ENCODE data around the gene MORC3. TPM values are rescaled to one million over a fixed set of nuclear protein-coding genes. Genes with fewer than 3 reads are reported as not detected.

The MORC3 gene
- total and polyA plus RNA-seq, 9 of the 15 experiments (the other 6 are each of a cell fraction or from before 2014, with no cell fraction given): 12.7 to 53.7 (median 36.0) TPM

- Histone ChIP-seq H3K36me3 (ENCODE audit: control insufficient read depth, insufficient read depth, low read length) (peaks cover 72% of the 10 kb centered on the region), H3K9ac (ENCODE audit: insufficient read depth in 1 of 2, low read depth in 2 of 2, low read length in 2 of 2) (no peak overlapping the region; a peak in 1 of 4 replicates), H3K4me1 (replicated peaks in 1 of 2; ENCODE audit: control insufficient read depth in 2 of 2, insufficient read depth in 2 of 2, low read length in 2 of 2) (peaks cover 2 to 9% of the 10 kb centered on the region in 2 experiments; a peak in 4 of 5 replicates), H3K4me3 (no peak overlapping the region), H3K9me1 (ENCODE audit: control insufficient read depth, insufficient read depth, low read length) (no peaks in the 10 kb centered on the region), H3K9me3 (replicated peaks; ENCODE audit: control insufficient read depth, insufficient read depth, low read depth, low read length) (no peaks in the 10 kb centered on the region), H4K20me1 (replicated peaks; ENCODE audit: control insufficient read depth, insufficient read depth, low read length) (no peaks in the 10 kb centered on the region), H3K27ac (ENCODE audit: extremely low read depth, low read depth, low read length) (no peak overlapping the region), H3K27me3 (ENCODE audit: control insufficient read depth in 2 of 2, insufficient read depth in 2 of 2, low read length in 2 of 2) (no peaks in the 10 kb centered on the region; a peak in 1 of 5 replicates), H2AFZ (ENCODE audit: low read depth, low read length) (no peak overlapping the region), H3K4me2 (ENCODE audit: insufficient read depth, low read length) (no peak overlapping the region), H3K79me2 (ENCODE audit: control insufficient read depth, insufficient read depth, low read length) (no peaks in the 10 kb centered on the region)
- ChIA-PET POLR2A (interaction anchor here (0.9 kb wide), 1 partner anchor 13 kb away, joined by 3 read pairs; no protein-coding TSS in a partner anchor), CTCF (ENCODE audit: low intra/inter-chr PET ratio) (no interaction called here)
- WGBS (ENCODE audit: insufficient coverage, low coverage, missing lambda C conversion rate): 95% methylated on average over 8 of the region's 8 CpGs
- DNase-seq (ENCODE audit: extremely low read depth in 1 of 4, low spot score in 3 of 4) (no peak), FAIRE-seq (no peak), ATAC-seq (no peak)
- no TSS peak for BruUV-seq (replicated peaks)
- intact Hi-C loops (cut with micrococcal nuclease): no loop called here
- in situ Hi-C loops (cut with MboI): no loop called here
- TF ChIP-seq ZNF354B (CRISPR knock-in tag; IDR thresholded peaks at IDR 0.05) (no peak), MNT (conservative IDR thresholded peaks at IDR 0.05) (no peak), POLR3G (IDR thresholded peaks at IDR 0.05; ENCODE audit: extremely low read depth, insufficient read length, insufficient replicate concordance) (no peak), ZNF282 (CRISPR knock-in tag; IDR thresholded peaks at IDR 0.05) (no peak), MAZ (CRISPR knock-in tag; conservative IDR thresholded peaks at IDR 0.05 in 1 of 2, IDR thresholded peaks at IDR 0.05 in 1 of 2) (no peak), ZBTB17 (CRISPR knock-in tag; IDR thresholded peaks at IDR 0.05) (no peak), AFF1 (IDR thresholded peaks at IDR 0.05; ENCODE audit: low read depth in 1 of 2, partially characterized antibody in 2 of 2) (no peak), HNRNPLL (IDR thresholded peaks at IDR 0.05; ENCODE audit: low read depth, low read length, poor library complexity, severe bottlenecking) (no peak), ZNF444 (CRISPR knock-in tag; IDR thresholded peaks at IDR 0.05) (no peak), CREM (IDR thresholded peaks at IDR 0.05; ENCODE audit: low read depth) (no peak), MYC (IDR thresholded peaks at IDR 0.05; ENCODE audit: low read depth, low read length) (no peak), MYC (CRISPR knock-in tag; IDR thresholded peaks at IDR 0.05; ENCODE audit: borderline replicate concordance, low read depth) (no peak), MAFK (IDR thresholded peaks at IDR 0.05; ENCODE audit: low read length) (no peak), CHCHD3 (CRISPR knock-in tag; IDR thresholded peaks at IDR 0.05) (no peak), HES1 (IDR thresholded peaks at IDR 0.05; ENCODE audit: low read depth) (no peak), LARP7 (IDR thresholded peaks at IDR 0.05) (no peak), ELK1 (CRISPR knock-in tag; IDR thresholded peaks at IDR 0.05) (no peak)
These were observed 80.7 kb downstream of the MORC3 start for GRCh38 chr21:36400719-36401118.
